ENCODE results near the gene COTL1.

COTL1 gene, protein sequence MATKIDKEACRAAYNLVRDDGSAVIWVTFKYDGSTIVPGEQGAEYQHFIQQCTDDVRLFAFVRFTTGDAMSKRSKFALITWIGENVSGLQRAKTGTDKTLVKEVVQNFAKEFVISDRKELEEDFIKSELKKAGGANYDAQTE

DNA sequence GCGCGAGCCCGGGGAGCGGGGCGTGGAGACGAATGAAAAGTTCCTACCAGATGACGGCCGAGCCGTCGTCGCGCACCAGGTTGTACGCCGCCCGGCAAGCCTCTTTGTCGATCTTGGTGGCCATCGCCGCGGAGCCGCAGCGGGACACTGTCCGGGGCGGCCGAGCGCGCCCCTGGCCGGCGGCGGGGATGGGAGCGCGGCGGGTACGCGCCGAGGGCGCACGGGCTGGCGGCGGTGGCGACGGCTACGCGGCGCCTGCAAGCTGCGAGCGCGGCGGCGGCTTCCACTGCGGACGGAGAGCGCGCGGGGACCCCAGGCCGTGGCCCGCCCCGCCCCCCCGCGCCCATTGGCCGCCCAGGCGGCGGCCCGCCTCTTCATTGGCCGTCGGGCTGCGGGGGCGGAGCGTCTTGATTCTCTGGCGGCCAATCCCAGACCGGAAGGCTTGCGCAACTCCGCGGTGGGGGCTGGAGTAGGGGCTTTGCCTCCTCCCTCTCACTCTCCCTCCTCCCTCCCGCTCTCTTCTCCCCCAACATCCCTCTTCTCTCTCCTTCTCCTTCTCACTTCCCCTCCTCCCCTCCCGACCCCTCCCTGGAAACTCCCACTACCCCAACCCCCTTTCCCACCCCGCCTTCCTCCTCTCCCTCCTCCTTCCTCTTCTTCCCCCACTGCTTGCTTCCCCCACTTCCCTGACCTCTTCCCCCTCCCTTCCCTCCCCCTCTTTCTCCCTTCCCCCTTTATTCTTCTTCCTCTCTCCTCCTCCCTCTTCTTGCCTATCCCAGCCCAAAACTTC is at the start of gene COTL1:
TSS of gene COTL1 (minus strand) at position 288 of the 790 bp plus-strand sequence. CDS start at position 124, 164 bp downstream.
- H3K27ac ChIP-seq: peak within 1 kb of the TSS; percentile 57
- TF ChIP-seq, protein P1, sequence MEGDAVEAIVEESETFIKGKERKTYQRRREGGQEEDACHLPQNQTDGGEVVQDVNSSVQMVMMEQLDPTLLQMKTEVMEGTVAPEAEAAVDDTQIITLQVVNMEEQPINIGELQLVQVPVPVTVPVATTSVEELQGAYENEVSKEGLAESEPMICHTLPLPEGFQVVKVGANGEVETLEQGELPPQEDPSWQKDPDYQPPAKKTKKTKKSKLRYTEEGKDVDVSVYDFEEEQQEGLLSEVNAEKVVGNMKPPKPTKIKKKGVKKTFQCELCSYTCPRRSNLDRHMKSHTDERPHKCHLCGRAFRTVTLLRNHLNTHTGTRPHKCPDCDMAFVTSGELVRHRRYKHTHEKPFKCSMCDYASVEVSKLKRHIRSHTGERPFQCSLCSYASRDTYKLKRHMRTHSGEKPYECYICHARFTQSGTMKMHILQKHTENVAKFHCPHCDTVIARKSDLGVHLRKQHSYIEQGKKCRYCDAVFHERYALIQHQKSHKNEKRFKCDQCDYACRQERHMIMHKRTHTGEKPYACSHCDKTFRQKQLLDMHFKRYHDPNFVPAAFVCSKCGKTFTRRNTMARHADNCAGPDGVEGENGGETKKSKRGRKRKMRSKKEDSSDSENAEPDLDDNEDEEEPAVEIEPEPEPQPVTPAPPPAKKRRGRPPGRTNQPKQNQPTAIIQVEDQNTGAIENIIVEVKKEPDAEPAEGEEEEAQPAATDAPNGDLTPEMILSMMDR (conservative IDR thresholded peaks at IDR 0.05): no peak

DNA sequence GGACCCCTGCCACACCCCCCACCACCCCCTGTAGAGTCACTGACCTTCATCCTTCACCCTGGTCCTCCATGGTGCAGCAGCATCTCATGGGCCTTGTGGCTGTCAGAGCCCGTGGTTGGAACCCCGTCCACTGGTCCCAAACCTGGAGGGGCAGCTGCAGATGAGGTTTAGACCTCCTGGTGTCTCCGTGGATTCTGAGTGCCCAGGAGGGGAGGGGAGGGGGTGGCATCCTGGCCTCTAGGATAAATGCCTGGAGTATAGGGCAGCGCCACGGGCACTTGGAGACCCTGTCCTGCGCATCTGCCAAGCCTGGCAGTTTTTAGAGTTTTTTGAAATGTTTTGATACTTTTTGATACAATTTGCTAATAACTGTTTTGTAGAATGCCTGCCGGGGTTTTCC is 48.0 kb upstream of the COTL1 start:
- TF ChIP-seq, protein P1 (conservative IDR thresholded peaks at IDR 0.05): no peak
- no peak overlapping the region for H3K27ac ChIP-seq

DNA sequence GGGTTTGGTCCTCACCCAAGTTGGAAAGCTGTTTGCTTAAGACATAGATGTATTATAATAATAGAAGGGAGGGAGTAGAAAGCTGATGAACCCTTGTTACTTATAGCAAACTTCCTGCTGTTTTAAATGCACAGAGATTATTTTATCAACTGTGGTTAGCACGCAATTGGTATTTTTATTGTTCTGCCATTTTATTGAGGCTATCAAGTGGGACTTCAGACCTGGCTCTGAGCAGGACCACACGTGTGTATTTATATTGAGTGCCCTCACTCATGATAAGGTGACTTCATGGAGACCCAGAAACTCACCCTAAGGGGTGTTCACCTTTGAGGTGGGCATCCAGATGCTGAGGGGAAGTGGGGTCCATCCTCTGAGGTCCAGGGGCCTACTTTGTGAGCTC is 47.5 kb upstream of the COTL1 start:
- TF ChIP-seq, protein P1 (conservative IDR thresholded peaks at IDR 0.05): no peak
- H3K27ac ChIP-seq: no peak overlapping the region

DNA sequence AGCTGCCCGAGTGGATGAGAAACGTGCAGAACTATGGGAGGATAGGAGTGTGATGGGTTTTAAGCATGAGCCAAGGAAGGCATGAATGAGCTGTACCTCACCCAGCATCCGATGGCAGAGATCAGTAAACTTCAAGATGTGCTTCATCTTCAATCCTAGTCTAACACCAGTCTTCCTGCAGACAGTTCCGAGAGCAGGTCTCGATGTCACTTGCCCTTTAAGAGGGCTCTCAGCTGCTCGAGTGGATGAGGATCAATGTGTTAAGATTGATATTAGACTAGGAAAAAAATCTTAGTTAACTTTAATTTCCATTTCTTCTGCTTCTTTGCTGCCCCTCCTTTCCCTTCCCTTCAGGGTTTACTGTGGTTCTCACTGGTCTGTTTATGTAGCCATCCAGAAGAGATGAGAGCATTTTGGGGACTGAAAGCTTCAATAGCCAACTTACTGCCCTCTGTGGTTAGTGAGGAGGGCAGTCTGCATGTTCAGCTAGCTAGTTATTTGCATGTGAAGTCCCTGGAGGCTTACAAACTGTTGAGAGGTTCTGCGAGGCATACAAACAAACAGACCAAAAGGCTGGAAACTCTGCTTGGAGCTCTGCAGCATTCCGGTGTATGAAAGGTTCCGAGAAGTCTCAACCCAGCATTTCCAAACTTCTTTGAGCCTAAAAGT is 45.7 kb upstream of the COTL1 start:
- no peak overlapping the region for H3K27ac ChIP-seq
- TF ChIP-seq, protein P1 (conservative IDR thresholded peaks at IDR 0.05): no peak

DNA sequence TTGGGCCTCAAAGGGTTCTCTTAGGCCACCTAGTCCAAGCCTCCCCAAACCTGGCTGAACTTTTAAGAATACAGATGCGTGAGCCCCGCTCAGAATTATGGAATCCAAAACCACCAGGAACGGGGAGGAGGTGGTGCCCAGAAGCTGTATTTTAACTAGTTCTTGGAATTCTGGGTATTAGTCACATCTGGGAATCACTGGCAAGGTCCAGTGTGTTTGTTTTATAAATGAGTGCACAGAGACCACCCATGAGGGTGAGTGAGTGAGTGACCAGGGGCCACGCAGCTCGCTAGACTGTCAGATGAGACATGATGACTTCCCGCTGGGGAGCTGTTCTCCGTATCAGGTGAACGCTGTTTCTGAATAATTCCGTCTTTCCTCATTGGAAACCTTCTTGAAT is 44.6 kb upstream of the COTL1 start:
- TF ChIP-seq, protein P1 (conservative IDR thresholded peaks at IDR 0.05): no peak
- H3K27ac ChIP-seq: no peak overlapping the region

DNA sequence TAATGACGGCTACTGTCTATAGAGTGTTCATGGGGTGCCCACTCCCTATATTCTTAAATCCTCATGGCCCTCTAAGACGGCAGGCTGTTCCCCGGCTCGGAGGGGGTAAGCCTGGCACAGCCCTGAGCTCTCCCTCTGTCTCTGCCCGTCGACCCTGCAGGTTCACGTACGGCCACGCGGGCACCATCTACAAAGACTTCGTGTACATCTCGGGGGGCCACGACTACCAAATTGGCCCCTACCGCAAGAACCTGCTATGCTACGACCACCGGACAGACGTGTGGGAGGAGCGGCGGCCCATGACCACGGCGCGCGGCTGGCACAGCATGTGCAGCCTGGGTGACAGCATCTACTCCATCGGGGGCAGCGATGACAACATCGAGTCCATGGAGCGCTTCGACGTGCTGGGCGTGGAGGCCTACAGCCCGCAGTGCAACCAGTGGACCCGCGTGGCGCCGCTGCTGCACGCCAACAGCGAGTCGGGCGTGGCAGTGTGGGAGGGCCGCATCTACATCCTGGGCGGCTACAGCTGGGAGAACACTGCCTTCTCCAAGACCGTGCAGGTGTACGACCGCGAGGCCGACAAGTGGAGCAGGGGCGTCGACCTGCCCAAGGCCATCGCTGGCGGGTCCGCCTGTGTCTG is 43.7 kb upstream of the COTL1 start:
- TF ChIP-seq, protein P1 (conservative IDR thresholded peaks at IDR 0.05): no peak
- H3K27ac ChIP-seq: no peak overlapping the region

DNA sequence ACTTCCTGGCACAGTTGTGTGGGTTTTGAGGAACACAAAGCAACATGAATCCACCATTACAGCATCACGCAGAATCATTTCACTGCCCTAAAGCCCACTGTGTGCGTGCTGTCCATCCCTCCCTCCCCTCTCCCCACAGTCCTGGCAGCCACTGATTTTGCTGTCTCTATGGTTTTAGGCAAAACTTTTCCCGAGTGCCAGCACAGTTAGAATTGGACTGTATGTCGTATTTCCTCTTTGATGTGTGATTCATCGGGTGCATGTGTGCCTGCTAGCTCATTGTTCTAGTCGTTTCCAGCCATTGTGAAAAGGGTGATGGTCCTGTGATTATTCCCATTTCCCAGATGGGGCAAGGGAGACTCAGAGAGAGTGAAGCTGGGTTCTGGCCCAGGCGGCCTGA is 43.1 kb upstream of the COTL1 start:
- no peak overlapping the region for H3K27ac ChIP-seq
- TF ChIP-seq, protein P1 (conservative IDR thresholded peaks at IDR 0.05): no peak

Measured in VCaP (cell line).